Measurements from ENCODE around the gene CYP1B1.

The CYP1B1 gene

GRCh38 chr2:38121481-38121880 lies 45.5 kb upstream of the CYP1B1 start:
- Histone ChIP-seq H3K27ac (ENCODE audit: low read depth, low read length, poor library complexity, severe bottlenecking) (no peak overlapping the region), H3K4me2 (ENCODE audit: low read length) (no peak overlapping the region), H3F3A (ENCODE audit: insufficient read depth, low read length) (no peaks in the 10 kb centered on the region), H3K4me3 (ENCODE audit: low read depth, low read length, poor library complexity, severe bottlenecking) (no peak overlapping the region), H3K36me3 (ENCODE audit: insufficient read depth, low read length) (no peaks in the 10 kb centered on the region), H3K79me2 (ENCODE audit: insufficient read depth, low read length) (no peaks in the 10 kb centered on the region), H2AFZ (ENCODE audit: low read length) (no peak overlapping the region), H3K9ac (ENCODE audit: low read length) (no peak overlapping the region), H3K4me1 (ENCODE audit: insufficient read depth, low read length, severe bottlenecking) (no peaks in the 10 kb centered on the region), H3K27me3 (ENCODE audit: insufficient read depth, low read length) (no peaks in the 10 kb centered on the region), H4K20me1 (ENCODE audit: insufficient read depth, low read length) (no peaks in the 10 kb centered on the region), H3K9me2 (ENCODE audit: low read depth, low read length) (no peaks in the 10 kb centered on the region), H3K9me3 (ENCODE audit: low read length) (no peaks in the 10 kb centered on the region)
- no peak for TF ChIP-seq EZH2 (IDR thresholded peaks at IDR 0.05; ENCODE audit: borderline replicate concordance, low read length)
- no peak for TF ChIP-seq CTCF (IDR thresholded peaks at IDR 0.05; ENCODE audit: low read length)

GRCh38 chr2:38120829-38121228 lies 44.9 kb upstream of the CYP1B1 start:
- H3K9me2 ChIP-seq (ENCODE audit: low read depth, low read length): no peaks in the 10 kb centered on the region
- TF ChIP-seq CTCF (IDR thresholded peaks at IDR 0.05; ENCODE audit: low read length) (no peak), EZH2 (IDR thresholded peaks at IDR 0.05; ENCODE audit: borderline replicate concordance, low read length) (no peak)

GRCh38 chr2:38120264-38120592 lies 44.3 kb upstream of the CYP1B1 start:
- H3K4me3 ChIP-seq (ENCODE audit: low read depth, low read length, poor library complexity, severe bottlenecking): no peak overlapping the region
- no peaks in the 10 kb centered on the region for H3K9me2 ChIP-seq (ENCODE audit: low read depth, low read length)
- TF ChIP-seq CTCF (IDR thresholded peaks at IDR 0.05; ENCODE audit: low read length): no peak
- TF ChIP-seq EZH2 (IDR thresholded peaks at IDR 0.05; ENCODE audit: borderline replicate concordance, low read length): no peak
- no peak overlapping the region for H3K9ac ChIP-seq (ENCODE audit: low read length)
- H3F3A ChIP-seq (ENCODE audit: insufficient read depth, low read length): no peaks in the 10 kb centered on the region
- no peaks in the 10 kb centered on the region for H3K4me1 ChIP-seq (ENCODE audit: insufficient read depth, low read length, severe bottlenecking)
- no peaks in the 10 kb centered on the region for H3K36me3 ChIP-seq (ENCODE audit: insufficient read depth, low read length)
- no peak overlapping the region for H3K27ac ChIP-seq (ENCODE audit: low read depth, low read length, poor library complexity, severe bottlenecking)
- no peak overlapping the region for H2AFZ ChIP-seq (ENCODE audit: low read length)
- H3K4me2 ChIP-seq (ENCODE audit: low read length): no peak overlapping the region
- H3K79me2 ChIP-seq (ENCODE audit: insufficient read depth, low read length): no peaks in the 10 kb centered on the region
- no peaks in the 10 kb centered on the region for H3K9me3 ChIP-seq (ENCODE audit: low read length)
- H4K20me1 ChIP-seq (ENCODE audit: insufficient read depth, low read length): no peaks in the 10 kb centered on the region
- H3K27me3 ChIP-seq (ENCODE audit: insufficient read depth, low read length): no peaks in the 10 kb centered on the region

More at GRCh38 chr2:38120829-38121228, 44.9 kb upstream of the CYP1B1 start:
- H3F3A ChIP-seq (ENCODE audit: insufficient read depth, low read length): no peaks in the 10 kb centered on the region
- H3K79me2 ChIP-seq (ENCODE audit: insufficient read depth, low read length): no peaks in the 10 kb centered on the region
- H3K9me3 ChIP-seq (ENCODE audit: low read length): no peaks in the 10 kb centered on the region
- H3K4me1 ChIP-seq (ENCODE audit: insufficient read depth, low read length, severe bottlenecking): no peaks in the 10 kb centered on the region
- H3K27ac ChIP-seq (ENCODE audit: low read depth, low read length, poor library complexity, severe bottlenecking): no peak overlapping the region
- no peak overlapping the region for H3K9ac ChIP-seq (ENCODE audit: low read length)
- H3K36me3 ChIP-seq (ENCODE audit: insufficient read depth, low read length): no peaks in the 10 kb centered on the region
- H3K27me3 ChIP-seq (ENCODE audit: insufficient read depth, low read length): no peaks in the 10 kb centered on the region
- H2AFZ ChIP-seq (ENCODE audit: low read length): no peak overlapping the region
- H3K4me2 ChIP-seq (ENCODE audit: low read length): no peak overlapping the region
- no peak overlapping the region for H3K4me3 ChIP-seq (ENCODE audit: low read depth, low read length, poor library complexity, severe bottlenecking)
- H4K20me1 ChIP-seq (ENCODE audit: insufficient read depth, low read length): no peaks in the 10 kb centered on the region

All from OCI-LY1 (cell line).